Loucy (cell line): Measurements from ENCODE around the gene ZNF550.
"Not testable (repeated sequence)": the region's sequence is repeated elsewhere in the genome, so short reads cannot be mapped to it uniquely, and the experiment has no call there.

Experiments
- EZH2phosphoT487 ChIP-seq: fragments of 200-600 bp; IDR thresholded peaks from 2 replicates; pipeline ENCODE4 v1.6.1; 2018; ENCODE audit warnings: antibody characterized with exemption, mild to moderate bottlenecking, moderate library complexity, borderline replicate concordance
- TF ChIP-seq, protein P1 (sequence below): fragments of 200-600 bp; sonication (generic); conservative IDR thresholded peaks from 2 replicates; pipeline ENCODE4 v1.5.1; 2014; ENCODE audit warnings: mild to moderate bottlenecking, antibody characterized with exemption, low read length

DNA sequence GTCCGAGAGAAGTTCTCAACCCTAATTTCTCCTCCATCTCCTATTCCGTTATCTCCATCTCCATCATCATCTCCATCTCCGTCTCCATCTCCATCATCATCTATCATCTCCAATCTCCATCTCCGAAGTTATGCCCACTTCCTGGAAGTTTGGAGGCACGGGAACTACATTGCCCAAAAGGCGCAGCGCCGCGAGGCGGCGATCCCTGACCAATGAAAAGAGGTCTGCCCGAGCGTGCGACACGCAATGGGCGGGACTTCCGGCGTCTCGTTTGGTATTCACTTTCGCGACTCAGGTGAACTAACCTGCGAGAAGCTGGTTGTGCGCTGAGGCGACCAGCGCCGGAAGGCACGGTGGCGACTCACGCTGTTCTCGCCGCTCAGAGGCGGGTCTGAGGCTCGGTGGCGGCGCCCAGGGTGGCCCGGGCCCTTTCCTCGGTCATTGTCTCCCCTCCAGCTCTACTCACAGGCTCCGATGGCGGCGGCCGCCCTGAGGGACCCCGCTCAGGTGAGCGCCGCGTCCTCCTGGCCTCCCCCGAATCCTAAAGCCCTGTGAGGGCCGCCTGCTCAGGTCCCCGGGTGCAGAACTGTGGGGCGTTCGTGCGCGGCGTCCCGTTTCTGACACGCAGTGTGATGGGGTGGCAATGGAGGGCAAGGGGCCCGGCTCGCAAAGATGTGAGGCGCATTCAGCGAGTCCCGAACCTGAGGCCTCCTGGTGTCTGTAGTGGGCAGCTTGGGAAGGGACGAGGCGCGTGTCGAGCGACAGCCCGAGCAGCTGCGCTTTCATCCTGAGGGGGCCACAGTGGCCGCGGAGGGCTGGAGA, 72.0 kb downstream of the ZNF550 start, which contains the start of gene ZNF419:
- TF ChIP-seq, protein P1, sequence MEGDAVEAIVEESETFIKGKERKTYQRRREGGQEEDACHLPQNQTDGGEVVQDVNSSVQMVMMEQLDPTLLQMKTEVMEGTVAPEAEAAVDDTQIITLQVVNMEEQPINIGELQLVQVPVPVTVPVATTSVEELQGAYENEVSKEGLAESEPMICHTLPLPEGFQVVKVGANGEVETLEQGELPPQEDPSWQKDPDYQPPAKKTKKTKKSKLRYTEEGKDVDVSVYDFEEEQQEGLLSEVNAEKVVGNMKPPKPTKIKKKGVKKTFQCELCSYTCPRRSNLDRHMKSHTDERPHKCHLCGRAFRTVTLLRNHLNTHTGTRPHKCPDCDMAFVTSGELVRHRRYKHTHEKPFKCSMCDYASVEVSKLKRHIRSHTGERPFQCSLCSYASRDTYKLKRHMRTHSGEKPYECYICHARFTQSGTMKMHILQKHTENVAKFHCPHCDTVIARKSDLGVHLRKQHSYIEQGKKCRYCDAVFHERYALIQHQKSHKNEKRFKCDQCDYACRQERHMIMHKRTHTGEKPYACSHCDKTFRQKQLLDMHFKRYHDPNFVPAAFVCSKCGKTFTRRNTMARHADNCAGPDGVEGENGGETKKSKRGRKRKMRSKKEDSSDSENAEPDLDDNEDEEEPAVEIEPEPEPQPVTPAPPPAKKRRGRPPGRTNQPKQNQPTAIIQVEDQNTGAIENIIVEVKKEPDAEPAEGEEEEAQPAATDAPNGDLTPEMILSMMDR = not testable (repeated sequence)
- not testable (repeated sequence) for TF ChIP-seq EZH2phosphoT487
